Measurements from ENCODE around the gene KLK3.

The KLK3 gene

DNA sequence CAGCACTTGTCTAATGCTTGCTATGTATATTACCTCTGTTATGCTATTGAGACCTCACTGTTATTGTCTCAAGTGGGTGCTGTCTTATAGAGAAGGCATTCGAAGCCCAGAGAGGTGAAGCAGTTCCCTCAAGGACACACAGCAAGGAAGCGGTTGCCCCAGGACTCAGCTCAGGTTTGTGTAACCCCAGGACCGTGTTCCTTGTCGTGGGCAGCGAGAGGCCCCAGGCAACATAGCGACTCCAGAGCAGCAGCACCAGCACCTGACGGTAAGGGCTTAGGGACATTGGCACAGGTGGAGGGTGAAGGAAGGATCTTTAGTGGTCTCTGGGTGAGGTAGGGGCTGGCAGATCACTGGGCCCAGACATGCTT is 23.7 kb upstream of the KLK3 start:
- no peak for DNase-seq (ENCODE audit: low read depth)

DNA sequence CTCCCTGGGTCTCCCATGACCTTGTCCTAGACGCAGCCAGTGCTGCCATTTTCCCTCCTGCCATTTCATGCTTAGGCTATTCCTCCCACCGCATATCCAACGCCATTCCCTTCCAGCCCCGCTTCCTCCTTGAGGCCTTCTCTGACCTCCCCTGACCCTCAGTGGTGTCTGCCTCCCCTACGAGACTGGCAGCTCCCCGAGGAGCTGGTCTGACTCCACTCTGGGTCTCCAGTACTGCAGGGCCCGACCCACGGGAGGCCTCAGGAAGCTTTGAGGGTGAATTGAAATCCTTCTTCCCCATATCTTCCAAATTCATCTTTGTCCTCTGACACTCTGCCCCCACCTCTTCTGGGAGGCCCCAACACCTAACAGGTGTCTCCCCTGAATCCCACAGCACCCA is 22.0 kb upstream of the KLK3 start:
- DNase-seq (ENCODE audit: low read depth): no peak

DNA sequence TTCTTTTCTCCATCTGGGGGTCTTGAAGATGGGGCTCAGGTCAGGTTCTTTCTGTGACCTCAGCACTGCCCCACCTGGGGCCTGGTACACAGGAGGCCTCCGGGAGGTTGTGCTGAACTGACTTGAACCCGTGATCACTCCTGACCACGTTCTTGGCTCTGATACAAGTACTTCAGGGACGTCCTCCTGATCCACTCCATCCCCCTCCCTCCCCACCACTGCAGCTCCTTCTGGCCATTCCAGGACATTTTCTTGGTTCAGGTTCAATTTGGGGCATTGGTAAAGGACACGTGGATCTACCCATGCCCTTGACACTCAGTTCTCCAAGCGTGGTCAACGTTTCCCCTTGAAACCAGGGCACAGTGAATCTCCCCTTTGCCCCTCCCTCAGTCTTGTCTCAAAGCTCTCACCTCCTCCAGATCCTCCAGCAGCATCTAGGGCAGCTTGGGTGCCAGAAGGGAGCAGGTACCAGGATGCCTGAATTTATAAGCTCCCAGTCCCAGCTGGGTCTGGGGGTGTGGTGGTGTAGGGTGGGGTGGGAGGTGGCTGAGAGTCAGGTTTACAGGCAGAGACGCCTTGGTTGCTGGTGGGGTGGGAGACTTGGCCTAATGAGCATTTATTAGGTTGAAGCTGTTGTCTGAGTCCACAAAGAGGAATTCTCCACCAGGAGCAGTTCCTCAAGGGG is 21.5 kb upstream of the KLK3 start, which contains the start of gene KLK15:
TSS of gene KLK15 (minus strand) at position 458 of the 685 bp plus-strand sequence. CDS start 2,082 bp downstream, outside the sequence.
- no peak for DNase-seq (ENCODE audit: low read depth)

DNA sequence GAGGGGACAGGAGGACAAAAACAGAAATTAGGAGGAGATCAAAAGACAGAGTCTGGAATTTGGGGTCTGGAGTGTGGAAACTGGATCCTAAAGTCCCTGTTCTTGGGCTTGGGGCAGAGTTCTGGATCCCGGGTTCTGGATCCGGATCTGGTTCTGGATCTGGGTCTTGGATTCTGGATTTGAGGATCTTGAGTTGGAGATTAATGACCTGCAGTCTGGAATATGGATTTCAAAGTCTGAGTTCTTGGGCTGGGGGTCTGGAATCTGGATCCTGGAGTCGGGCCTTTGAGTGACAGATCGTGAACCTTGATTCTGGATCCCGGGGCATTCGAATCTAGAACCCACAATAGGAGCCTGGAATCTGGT is 20.9 kb upstream of the KLK3 start:
- DNase-seq (ENCODE audit: low read depth): no peak

DNA sequence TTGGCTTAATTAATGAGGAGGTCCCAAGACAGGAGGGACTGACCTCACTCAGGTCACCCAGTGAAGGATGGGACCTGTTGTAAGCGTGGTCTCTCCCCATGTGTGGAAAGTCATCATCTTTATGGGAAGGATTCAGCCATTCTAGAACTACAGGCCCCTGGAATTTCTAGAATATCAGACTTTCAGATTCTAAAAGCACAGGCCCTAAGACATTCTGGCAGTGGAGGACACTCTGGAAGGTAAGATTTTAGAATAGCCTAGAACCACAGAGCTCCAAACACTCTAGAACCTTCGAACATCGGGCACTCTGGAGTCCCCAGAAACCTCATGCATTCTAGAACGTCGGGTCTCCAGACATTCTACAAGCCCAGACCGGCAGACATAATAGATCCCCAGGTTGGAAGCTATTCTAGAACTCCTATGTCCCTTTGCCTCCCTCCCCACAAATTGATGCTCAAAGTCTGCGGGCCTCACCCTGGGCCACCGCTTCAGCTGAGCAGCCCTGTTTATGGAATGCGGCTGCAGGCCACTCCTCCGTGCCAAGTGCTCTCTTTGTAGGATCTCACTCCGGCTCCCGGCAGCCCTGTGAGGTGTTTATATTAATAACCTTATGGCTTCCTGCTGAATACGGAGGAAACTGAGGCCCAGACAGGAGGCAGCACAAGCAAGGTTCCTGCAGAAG is 19.5 kb upstream of the KLK3 start:
- DNase-seq (ENCODE audit: low read depth): peak; percentile 30

DNA sequence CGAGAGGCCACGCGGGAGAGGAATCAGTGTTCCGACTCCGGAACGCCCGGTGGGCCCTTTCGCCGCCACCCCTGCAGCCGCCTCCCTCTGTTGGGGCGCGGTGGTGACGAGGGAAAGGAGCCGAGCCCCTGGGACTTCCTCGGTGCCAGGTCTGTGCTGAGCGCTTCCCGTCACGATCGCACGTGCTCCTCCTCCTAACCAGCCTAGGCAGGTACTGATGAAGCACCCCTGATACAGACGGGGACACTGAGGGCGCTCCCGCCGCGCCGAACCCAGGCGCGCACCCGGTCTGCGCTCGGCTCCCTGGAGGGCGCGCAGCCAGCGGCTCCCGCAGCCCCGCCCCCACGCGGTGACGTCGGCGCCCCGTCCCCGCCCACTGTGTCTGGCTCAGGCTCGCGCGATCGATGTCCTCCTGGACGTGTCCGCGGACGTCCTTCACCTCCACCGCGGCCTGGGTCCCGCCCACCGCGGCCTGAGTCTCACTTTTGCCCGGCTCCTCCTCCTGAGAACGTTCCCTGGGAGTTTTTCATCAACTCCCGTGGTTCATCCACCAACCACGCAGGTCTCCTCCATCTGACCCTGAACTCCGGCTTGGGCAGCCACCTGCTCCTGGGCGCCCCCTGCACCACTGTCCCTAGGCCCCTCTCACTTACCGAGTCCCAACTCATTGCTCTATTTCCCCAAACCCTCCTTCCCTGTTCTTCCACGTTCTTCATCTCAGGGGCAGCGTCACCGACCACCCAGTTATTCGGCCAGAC is 18.8 kb upstream of the KLK3 start:
- DNase-seq (ENCODE audit: low read depth): peak; percentile 59

DNA sequence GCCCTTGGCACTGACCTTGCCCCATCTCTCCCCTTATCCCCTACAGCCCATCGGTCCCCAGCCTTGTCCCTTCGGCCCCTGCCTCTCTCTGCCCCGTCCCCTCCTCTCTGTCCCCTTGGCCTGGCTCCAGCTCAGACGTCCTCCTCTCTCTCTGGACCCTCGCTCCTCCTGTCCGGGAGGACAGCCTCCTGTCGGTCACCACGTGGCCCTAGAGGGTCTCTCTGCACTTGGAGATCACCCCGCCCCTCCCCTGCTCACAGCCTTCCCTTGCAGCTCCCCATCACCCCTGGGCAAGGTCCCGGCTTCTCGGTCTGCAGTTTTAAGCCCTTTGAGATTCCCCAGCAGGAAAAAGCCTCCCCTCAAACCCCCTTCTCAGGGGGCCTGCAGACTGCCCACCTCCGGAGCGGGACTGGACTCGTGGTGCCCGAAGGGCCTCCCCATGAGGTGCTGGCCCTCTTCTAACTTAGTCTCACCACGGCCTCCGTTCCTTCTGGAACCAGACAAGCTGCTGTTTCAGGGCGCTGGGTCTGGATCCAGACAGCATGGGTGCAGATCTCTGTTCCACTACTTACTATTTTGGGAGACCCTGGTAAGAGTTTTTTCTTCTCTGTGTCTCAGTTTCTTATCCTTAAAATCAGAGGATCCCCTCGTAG is 18.0 kb upstream of the KLK3 start:
- DNase-seq (ENCODE audit: low read depth): no peak

DNA sequence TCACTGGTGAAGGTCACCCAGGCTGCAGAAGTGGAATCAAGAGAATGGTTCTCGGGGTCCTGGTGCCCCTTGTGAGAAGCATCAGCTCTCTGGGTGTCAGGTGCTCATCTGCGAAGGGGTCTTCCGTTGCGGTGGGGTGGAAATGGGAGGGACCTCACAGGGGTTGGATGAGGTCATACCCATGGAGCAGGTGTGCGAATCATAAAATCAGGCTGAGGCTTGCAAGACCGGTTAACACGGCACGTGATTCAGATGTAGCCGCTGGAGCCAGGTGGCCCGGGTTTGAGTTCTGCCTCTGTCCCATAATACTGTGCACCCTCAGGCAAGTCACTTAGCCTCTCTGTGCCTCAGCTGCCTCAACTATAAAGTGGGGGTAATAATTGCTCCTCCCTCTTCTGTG is 17.4 kb upstream of the KLK3 start:
- no peak for DNase-seq (ENCODE audit: low read depth)

DNA sequence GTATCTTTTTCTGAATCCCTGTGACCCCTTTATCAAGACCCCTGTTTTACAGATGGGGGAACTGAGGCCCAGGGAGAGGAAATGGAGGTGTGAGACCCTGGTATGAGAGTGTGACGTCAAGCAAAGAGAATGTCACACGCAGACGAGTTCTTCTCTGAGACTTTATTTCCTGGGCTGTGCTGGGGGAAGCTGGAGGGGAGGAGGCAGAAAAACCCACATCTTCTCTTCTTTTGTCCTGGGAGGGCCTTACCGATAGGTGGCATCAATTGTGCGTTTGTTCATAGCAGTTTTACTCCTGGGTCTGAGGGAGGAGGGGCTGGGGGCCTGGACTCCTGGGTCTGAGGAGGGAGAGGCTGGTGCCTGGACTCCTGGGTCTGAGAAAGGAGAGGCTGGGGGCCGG is 16.5 kb upstream of the KLK3 start:
- peak; percentile 15 for DNase-seq (ENCODE audit: low read depth)

DNA sequence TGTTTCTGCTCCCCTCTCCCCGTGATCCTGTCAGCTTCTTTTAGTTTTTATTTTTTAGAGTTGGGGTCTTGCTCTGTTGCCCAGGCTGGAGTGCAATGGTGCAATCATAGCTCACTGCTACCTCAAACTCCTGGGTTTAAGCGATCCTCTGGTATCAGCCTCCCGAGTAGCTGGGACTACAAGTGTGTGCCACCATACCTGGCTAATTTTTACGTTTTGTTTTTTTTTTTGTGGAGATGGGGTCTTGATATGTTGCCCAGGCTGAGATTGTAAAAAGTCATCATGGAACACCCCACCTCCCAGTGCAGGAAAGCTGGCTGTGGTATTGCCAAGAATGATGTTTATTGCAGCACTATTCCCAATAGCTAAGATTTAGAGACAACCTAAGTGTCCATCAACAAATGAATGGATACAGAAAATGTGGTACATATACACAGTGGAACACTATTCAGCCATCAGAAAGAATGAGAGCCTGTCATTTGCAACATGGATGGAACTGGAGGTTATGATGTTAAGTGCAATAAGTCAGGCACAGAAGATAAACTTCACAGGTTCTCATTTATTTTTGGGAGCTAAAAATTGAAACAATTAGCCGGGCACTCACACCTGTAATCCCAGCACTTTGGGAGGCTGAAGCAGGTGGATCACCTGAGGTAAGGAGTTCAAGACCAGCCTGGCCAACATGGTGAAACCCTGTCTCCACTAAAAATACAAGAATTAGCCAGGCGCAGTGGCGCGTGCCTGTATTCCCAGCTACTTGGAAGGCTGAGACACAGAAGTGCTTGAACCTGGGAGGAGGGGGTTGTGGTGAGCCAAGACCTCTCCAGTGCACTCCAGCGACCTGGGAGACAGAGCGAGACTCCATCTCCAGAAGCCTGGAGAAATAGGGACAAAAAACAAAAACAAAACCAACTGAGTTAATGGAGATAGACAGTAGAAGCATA is 14.7 kb upstream of the KLK3 start:
- DNase-seq (ENCODE audit: low read depth): no peak

DNA sequence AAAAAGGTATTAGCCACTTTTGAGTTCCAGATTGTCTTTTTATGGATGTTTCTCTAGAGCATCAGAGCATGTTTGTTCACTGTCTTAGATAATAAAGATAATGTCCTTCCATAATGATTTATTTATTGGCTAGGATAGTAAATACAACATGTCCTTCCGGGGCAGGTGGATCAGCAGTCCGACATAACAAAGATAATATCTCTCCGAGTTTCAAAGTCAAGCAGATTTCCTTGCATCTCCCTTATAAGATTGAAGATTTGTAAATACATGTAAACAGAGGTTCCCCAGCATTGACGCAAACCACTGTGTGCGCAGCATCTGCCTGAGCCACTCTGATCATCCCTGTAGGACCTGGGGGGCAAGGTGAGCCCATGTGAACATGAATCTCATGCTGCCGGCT is 12.6 kb upstream of the KLK3 start:
- no peak for DNase-seq (ENCODE audit: low read depth)

DNA sequence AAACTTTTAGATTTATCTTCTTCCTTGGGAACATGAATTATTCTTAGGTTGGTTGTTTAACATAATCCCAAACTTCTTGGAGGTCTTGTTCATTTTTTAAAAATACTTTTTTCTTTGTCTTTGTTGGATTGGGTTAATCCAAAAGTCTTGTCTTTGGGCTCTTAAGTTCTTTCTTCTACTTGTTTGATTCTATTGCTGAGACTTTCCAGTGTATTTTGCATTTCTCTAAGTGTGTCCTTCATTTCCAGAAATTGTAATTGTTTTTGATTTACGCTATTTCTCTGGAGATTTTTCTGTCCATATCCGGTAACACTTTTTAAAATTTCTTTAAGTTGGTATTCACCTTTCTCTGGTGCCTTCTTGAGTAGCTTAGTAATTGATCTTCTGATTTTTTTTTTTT is 11.5 kb upstream of the KLK3 start:
- DNase-seq (ENCODE audit: low read depth): no peak

DNA sequence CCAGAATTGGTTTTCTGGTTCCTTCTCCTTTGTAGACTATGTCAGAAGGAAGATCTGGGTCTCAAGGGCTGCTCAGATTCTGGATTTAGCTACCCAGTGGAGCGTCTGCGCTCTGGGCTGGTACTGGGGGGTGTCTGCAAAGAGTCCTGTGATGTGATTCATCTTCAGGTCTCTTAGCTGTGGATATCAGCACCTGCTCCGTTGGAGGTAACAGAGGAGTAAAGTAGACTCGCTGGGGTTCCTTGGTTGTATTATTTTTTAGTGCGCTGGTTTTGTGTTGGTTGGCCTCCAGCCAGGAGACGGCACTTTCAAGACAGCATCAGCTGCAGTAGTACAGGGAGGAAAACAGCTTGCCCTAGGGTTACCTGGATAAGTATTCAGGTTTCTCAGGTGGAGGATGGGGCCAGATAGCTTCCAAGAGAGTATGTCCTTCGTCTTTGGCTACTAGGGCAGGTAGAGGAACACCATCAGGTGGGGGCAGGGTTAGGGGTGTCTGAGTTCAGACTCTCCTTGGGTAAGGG is 11.0 kb upstream of the KLK3 start:
- no peak for DNase-seq (ENCODE audit: low read depth)

DNA sequence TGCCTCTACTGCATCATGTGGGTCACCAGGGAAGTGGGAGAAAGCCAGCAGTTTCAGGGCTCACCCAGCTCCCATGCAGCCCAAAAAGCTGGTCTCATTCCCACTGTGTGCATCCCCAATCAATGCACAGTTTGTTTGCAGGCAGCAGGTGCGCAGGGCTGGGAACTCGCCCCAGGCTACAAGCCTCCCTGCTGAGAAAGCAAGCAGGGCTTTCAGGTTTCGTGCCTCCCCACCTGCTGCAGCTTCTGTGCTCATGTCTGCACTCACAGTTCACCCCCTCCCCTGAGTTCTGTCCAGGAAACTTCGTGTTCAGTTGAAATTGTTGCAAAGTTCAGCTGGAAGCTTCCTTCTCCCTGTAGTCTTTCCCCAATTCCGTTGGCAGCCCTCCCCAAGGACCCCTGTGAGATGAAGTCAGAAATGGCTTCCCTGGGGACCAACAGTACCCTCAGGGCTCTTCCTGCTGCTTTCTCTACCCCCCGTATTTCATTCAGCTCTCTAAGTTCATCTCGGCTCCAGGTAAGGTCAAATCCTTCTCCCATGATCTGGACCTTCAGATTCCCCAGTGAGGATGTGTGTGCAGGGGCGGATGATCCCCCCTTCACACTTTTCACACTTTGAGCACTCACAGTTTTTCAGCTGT is 10.3 kb upstream of the KLK3 start:
- no peak for DNase-seq (ENCODE audit: low read depth)

DNA sequence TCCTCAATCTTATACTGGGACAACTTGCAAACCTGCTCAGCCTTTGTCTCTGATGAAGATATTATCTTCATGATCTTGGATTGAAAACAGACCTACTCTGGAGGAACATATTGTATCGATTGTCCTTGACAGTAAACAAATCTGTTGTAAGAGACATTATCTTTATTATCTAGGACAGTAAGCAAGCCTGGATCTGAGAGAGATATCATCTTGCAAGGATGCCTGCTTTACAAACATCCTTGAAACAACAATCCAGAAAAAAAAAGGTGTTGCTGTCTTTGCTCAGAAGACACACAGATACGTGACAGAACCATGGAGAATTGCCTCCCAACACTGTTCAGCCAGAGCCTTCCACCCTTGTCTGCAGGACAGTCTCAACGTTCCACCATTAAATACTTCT is 4.0 kb upstream of the KLK3 start:
- DNase-seq (ENCODE audit: low read depth): no peak

DNA sequence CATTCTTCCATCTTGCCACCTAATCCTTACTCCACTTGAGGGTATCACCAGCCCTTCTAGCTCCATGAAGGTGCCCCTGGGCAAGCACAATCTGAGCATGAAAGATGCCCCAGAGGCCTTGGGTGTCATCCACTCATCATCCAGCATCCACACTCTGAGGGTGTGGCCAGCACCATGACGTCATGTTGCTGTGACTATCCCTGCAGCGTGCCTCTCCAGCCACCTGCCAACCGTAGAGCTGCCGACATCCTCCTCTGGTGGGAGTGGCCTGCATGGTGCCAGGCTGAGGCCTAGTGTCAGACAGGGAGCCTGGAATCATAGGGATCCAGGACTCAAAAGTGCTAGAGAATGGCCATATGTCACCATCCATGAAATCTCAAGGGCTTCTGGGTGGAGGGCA is 3.1 kb upstream of the KLK3 start:
- no peak for DNase-seq (ENCODE audit: low read depth)

DNA sequence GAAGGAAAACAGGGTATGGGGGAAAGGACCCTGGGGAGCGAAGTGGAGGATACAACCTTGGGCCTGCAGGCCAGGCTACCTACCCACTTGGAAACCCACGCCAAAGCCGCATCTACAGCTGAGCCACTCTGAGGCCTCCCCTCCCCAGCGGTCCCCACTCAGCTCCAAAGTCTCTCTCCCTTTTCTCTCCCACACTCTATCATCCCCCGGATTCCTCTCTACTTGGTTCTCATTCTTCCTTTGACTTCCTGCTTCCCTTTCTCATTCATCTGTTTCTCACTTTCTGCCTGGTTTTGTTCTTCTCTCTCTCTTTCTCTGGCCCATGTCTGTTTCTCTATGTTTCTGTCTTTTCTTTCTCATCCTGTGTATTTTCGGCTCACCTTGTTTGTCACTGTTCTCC is 2.7 kb downstream of the KLK3 start:
- no peak for DNase-seq (ENCODE audit: low read depth)

DNA sequence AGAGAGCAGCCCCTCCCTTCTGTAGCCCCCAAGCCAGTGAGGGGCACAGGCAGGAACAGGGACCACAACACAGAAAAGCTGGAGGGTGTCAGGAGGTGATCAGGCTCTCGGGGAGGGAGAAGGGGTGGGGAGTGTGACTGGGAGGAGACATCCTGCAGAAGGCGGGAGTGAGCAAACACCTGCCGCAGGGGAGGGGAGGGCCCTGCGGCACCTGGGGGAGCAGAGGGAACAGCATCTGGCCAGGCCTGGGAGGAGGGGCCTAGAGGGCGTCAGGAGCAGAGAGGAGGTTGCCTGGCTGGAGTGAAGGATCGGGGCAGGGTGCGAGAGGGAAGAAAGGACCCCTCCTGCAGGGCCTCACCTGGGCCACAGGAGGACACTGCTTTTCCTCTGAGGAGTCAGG is 4.2 kb downstream of the KLK3 start:
- no peak for DNase-seq (ENCODE audit: low read depth)

DNA sequence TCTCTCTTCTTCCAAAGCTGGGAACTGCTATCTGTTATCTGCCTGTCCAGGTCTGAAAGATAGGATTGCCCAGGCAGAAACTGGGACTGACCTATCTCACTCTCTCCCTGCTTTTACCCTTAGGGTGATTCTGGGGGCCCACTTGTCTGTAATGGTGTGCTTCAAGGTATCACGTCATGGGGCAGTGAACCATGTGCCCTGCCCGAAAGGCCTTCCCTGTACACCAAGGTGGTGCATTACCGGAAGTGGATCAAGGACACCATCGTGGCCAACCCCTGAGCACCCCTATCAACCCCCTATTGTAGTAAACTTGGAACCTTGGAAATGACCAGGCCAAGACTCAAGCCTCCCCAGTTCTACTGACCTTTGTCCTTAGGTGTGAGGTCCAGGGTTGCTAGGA is 5.1 kb downstream of the KLK3 start:
- DNase-seq (ENCODE audit: low read depth): no peak

DNA sequence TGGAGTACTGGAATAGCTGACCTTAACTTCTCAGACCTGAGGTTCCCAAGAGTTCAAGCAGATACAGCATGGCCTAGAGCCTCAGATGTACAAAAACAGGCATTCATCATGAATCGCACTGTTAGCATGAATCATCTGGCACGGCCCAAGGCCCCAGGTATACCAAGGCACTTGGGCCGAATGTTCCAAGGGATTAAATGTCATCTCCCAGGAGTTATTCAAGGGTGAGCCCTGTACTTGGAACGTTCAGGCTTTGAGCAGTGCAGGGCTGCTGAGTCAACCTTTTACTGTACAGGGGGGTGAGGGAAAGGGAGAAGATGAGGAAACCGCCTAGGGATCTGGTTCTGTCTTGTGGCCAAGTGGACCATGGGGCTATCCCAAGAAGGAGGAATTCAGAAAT is 6.3 kb downstream of the KLK3 start:
- no peak for DNase-seq (ENCODE audit: low read depth)
